HG03457 (cell line): Measurements from ENCODE around the gene ZNF532.
"Not testable (repeated sequence)": the region's sequence is repeated elsewhere in the genome, so short reads cannot be mapped to it uniquely, and the experiment has no call there.

ENCODE experiments used
- ATAC-seq: cut with Tn5 transposase; IDR thresholded peaks from one replicate; pipeline ENCODE4 v1.9.1; 2021; ENCODE audit warnings: moderate number of reproducible peaks; ENCODE audit not compliant: unreplicated experiment

Gene ZNF532, protein sequence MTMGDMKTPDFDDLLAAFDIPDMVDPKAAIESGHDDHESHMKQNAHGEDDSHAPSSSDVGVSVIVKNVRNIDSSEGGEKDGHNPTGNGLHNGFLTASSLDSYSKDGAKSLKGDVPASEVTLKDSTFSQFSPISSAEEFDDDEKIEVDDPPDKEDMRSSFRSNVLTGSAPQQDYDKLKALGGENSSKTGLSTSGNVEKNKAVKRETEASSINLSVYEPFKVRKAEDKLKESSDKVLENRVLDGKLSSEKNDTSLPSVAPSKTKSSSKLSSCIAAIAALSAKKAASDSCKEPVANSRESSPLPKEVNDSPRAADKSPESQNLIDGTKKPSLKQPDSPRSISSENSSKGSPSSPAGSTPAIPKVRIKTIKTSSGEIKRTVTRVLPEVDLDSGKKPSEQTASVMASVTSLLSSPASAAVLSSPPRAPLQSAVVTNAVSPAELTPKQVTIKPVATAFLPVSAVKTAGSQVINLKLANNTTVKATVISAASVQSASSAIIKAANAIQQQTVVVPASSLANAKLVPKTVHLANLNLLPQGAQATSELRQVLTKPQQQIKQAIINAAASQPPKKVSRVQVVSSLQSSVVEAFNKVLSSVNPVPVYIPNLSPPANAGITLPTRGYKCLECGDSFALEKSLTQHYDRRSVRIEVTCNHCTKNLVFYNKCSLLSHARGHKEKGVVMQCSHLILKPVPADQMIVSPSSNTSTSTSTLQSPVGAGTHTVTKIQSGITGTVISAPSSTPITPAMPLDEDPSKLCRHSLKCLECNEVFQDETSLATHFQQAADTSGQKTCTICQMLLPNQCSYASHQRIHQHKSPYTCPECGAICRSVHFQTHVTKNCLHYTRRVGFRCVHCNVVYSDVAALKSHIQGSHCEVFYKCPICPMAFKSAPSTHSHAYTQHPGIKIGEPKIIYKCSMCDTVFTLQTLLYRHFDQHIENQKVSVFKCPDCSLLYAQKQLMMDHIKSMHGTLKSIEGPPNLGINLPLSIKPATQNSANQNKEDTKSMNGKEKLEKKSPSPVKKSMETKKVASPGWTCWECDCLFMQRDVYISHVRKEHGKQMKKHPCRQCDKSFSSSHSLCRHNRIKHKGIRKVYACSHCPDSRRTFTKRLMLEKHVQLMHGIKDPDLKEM (N-terminal part only)

DNA sequence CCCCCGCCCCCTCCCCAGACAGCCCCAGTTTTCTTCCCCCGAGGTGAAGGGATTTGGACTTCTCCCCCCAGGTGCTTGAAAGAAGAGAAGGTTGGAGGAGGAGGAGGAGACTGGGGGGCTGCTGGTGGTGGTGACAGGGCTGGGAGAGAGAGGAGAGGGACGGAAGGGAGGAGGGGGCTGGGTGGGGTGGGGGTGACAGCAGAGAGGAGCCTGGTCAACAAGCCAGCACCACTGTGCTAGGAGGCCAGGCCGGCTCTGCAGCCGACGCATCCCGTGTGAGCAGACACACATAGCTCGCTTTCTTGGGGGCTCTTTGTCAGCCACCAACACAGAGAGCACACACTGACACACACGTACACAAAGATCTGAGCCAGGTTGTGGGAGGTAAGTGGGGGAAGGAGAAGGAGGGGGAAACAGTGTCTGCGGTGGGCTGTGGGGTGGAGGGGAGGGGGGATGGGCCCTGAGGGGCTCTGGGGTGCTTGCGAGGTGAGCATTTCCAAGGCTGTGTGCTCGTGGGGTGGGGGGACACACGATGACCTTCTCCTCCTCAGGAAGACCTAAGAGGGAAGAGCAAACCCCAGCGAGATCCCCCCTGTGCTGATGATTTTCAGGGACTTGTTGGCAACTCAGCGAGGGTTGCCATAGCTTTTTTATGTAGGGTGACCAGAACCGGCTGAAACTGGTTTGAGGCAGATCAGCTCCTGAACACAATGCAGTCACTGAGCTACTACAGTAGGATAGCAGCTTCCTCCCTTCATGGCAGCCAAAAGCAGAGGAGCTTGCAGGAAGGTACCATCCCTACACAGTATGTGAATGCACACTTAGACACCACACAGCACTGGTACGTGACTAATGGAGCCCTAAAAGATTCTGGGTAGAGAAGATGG lies at the start of gene ZNF532:
ZNF532 (plus strand) TSS at position 732 of the 887 bp plus-strand sequence. CDS start 53,411 bp downstream, outside the sequence.
- no peak for ATAC-seq

DNA sequence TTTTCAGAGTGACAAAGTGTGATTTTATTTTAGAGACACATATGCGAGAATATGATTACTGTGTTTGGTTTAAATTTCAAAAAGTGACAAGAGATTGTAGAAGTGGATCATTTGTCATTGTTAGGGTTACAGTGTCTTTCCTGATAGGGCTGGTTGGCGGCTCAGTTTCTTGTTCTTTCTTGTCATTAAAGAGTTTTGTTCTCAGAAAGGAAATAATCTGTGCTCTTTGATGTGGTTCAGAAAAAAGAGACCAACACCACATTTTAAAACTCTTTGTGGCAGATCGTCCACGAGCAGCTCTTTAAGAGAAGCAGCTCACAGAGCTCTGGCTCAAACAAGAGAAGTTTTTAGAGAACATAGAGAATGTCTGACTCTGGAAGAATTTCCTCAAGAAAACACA lies 45.6 kb upstream of the ZNF532 start:
- ATAC-seq, result no peak

DNA sequence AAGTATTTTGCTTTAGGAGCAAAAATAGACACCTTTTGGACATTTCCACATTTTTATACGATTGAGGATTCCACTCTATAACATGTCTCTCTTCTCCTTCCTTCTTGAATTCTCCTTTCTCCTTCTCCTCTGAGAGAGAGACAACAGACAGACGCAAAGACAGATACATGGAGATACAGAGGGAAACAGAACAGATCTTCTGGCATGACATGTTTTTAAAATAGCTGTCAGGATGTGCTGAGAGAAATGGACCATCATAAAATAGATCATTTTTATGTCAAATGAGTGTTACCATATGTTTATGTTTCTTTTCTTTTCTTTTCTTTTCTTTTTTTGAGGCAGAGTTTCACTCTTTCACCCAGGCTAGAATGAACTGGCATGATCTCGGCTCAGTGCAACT lies 44.4 kb upstream of the ZNF532 start:
- ATAC-seq, result no peak

DNA sequence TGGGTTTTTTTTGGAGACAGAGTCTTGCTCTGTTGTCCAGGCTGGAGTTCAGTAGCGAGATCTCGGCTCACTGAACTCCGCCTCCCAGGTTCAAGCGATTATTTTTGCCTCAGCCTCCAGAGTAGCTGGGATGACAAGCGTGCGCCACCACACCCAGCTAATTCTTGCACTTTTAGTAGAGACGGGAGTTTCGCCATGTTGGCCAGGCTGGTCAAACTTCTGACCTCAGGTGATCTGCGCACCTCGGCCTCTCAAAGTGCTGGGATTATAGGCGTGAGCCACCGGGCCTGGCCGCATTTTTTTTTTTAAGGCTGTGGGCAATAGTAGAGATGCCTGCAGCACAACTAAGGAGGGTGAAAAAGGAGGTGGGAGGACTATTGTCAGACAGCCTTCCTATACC lies 41.7 kb upstream of the ZNF532 start:
- no peak for ATAC-seq

DNA sequence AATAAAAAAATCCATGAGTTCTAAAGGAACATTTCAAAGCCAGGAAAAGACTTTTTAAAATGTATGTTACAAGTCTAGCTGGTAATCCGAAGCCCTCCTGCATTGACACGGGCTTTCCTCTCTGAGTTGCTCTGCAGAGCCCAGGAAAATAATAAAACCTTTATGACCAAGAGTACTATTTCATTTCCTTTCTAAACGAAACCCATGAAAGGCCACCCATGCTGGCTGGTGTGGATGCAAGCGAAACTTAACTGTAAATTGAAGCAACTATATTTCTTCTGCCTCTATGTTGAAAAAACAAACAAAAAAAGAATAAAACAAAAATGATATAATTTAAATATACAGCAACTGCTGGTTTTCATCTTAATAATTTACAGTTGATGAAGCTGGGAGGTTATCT lies 41.3 kb upstream of the ZNF532 start:
- ATAC-seq, result no peak

DNA sequence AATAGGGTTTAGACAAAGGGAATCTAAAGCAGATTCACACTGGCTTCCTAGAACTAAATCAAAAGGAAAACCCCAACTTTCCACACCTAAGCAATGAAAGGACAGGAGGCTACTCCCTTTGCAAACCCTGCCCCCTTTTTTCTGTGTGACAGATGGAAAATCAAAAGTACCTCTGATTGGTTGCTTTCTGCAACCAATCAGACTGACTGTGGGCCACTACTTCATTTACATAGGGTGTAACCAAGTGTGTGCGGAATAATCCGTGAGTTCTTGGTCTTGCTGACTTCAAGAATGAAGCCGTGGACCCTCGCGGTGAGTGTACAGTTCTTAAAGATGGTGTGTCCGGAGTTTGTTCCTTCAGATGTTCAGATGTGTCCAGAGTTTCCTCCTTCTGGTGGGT lies 37.8 kb upstream of the ZNF532 start:
- not testable (repeated sequence) for ATAC-seq

DNA sequence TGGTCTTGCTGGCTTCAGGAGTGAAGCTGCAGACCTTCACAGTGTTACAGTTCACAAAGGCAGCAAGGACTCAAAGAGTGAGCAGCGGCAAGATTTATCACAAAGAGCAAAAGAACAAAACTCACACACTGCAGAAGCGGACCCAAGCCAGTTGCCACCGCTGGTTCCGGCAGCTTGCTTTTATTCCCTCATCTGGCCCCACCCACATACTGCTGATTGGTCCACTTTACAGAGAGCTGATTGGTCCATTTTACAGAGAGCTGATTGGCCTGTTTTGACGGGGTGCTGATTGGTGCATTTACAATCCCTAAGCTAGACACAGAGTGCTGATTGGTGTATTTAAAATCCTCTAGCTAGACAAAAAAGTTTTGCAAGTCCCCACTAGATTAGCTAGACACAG lies 37.2 kb upstream of the ZNF532 start:
- no peak for ATAC-seq

DNA sequence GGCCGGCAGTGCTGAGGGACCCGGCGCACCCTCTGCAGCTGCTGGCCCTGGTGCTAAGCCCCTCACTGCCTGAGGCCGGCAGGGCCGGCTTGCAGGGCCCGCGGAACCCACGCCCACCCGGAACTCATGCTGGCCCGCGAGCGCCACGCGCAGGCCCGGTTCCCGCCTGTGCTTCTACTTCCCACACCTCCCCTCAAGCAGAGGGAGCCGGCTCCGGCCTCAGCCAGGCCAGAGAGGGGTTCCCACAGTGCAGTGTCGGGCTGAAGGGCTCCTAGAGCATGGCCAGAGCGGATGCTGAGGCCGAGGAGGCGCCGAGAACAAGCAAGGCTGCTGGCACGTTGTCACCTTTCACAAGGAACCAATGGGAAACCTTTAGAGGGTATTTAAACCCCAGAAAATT lies 36.8 kb upstream of the ZNF532 start:
- ATAC-seq, result no peak

DNA sequence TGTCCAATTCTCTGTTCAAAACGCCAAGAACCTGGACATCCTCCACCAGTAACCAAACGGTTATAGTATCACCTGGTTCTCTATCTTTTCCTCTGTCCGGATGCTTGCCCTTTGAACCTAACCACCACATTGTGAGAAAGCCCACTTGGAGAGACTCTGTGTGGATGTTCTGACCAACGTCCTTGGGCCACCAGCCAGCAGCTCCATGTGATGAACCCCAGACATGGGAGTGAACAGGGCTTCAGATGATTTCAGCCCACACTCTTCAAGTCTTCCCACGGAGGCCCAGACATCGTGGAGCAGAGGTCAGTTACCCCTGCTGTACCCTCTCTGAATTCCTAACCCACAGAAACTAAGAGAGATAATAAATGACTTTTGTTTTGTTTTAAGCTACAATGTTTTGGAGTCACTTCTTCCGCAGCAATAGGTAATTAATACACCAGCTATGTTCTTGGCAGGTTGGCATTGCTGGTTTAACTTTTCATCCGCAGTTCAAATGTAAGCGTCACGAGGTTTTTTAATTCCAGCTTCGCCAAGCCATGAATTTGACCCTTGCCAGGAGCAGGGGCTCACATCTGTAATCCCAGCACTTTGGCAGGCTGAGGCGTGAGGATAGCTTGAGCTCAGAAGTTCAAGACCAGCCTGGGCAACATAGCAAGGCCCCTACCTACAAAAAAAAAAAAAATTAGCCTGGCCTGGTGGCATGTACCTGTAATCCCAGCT lies 36.1 kb upstream of the ZNF532 start:
- no peak for ATAC-seq

DNA sequence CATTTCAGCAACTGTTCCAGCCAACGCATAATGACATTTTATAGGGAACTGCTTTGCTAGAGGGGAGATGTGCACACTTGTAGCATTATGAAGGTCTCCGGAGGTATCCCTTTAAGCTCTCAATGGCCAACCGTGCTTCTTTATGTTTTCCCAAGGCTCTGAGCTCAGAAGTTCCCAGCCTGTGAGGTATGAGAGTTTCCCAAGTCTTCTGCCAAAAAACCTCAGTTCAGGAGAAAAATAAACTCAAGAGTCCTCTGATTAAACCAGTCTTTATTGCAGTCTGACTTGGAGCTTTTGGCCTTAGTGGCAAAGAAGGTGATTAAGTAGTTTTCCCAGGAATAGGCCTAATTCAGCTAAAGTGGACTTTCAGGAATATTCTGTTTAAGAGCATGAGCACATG lies 35.4 kb upstream of the ZNF532 start:
- no peak for ATAC-seq

DNA sequence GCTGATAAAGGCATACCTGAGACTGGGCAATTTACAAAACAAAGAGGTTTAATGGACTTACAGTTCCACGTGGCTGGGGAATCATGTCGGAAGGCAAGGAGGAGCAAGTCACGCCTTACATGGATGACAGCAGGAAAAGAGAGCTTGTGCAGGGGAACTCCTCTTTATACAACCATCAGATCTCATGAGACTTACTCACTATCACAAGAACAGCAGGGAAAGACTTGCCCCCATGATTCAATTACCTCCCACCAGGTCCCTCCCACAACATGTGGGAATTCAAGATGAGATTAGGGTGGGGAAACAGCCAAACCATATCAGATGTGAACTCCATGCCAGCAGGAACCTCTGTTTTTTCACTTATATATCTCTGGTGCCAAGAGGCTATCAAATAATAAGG lies 34.8 kb upstream of the ZNF532 start:
- ATAC-seq, result not testable (repeated sequence)

DNA sequence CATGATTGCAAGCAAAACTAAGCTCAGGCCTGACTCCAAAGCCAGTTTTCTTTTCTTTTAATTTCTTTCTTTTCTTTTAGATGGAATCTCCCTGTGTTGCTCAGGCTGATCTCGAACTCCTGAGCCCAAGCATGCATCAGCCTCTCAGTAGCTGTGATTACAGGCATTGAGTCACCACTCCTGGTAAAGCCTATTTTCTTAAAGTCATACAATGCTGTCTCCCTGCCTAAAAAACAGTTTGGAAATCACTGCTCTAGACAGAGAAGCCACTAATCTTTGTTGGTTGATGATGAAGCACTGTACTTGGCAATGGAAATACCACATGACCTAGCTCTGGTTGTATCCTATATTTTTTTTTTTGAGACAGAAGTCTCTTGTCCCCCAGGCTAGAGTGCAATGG lies 33.1 kb upstream of the ZNF532 start:
- no peak for ATAC-seq

DNA sequence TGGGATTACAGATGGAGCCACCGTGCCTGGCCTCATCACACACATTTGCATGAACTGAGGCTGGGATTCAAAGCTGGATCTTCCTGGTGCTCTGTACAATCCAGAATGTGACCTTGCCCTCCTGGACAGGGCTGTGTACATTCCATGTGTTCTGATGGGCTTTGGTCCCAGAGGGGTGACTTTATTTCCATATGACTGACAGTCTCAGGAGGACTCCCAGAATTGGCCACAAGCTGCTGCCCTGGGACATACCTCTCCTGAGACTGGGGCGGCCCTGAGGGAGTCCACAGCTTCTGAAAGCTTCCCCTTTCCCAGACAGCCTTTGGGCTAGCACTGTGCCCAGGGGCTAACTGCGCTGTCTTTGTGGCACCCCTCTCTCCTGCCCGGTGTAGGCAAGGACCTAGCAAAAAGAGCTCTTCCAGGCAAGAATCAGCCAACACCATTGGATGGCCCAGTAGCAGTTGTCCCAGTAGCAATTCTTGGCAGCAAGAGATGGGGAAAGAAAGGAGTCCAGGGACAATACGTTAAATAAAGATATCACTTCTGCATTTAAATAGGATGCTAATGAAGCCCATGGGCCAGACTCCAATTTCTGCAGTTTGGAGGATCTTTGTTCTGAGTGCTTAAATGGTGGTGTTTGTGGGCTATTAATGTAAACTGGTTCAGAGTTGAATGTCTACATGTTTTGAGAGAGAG lies 26.4 kb upstream of the ZNF532 start:
- no peak for ATAC-seq

DNA sequence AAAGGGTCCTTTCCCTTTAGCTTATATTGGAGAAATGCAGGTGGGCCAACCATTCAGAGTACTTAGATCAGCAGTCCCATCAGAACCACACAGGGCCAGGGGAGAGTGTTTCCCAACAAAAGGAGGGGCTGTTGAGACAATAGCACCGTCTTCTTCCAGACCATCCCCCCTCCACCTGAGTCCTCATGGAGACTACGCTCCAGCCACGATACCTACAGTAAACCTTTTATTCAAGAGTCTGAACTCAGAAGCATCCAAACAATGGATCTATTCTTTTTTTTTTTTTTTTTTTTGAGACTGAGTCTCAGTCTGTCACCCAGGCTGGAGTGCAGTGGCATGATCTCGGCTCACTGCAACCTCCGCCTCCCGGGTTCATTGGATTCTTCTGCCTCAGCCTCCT lies 25.7 kb upstream of the ZNF532 start:
- no peak for ATAC-seq

DNA sequence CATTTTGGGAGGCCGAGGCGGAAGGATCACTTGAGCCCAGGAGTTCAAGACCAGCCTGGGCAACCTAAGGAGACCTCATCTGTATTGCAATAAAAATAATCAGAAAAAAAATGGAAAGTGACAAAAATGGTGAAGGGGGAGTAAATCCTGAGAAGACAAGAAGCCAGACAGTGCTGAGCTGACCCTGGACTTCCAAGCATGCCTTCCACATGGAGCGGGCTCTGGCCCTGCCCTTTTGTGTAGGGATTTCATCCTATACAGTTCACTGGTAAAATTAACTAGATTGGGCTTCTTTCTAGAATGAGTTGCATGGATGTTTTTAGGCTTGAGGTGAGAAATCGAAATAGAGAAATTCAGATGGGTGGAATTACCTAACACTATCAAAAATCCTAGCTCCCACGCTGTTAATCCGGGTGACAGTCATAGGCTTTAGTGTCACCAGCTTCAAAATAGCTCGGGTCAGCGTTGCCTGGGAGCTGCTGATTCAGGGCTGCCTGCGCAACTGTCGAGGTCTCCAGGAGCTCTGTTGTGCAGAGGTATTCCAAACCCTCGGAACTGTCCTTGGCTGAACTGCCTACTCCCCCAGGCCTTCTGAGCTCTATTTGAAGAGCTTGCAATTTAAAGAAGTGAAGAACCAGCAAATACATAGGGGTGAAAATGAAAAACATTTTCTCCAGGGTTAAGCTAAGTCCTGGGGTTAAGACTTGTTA lies 21.5 kb upstream of the ZNF532 start:
- no peak for ATAC-seq

DNA sequence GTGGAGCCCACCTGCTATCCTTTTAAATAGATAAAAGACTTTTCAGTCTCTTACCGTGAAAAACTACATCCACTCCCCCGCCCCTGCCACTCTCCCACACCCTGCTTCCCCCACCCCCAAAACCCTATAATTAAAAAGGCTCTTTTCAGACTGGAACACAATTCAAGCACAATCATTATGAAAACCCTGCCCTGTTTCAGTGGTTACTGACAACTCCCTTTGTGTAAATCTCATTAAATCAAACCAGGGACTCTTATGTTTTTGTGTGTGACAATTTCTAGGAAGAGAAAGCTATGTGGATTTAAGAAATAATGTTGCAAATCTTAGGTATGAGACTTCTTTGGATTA lies 21.0 kb upstream of the ZNF532 start:
- no peak for ATAC-seq

DNA sequence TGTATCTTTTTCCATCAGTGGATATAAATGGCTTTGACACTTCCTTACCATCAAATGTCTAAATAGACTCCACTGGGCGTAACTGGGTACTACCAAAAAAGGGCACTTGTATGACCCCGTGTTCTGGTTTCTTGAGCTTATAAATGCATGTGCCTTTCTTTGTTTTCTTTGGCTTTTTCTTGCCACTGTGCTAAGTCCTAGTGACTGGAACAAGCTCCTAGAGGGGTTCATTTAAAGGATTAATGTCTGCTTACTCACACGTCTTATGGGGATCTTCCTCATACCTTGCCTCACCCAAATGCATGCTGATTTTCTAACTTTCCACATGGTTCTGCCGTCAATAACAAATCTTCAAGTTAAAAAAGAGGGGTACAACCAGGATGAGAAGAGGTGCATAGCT lies 19.8 kb upstream of the ZNF532 start:
- no peak for ATAC-seq

DNA sequence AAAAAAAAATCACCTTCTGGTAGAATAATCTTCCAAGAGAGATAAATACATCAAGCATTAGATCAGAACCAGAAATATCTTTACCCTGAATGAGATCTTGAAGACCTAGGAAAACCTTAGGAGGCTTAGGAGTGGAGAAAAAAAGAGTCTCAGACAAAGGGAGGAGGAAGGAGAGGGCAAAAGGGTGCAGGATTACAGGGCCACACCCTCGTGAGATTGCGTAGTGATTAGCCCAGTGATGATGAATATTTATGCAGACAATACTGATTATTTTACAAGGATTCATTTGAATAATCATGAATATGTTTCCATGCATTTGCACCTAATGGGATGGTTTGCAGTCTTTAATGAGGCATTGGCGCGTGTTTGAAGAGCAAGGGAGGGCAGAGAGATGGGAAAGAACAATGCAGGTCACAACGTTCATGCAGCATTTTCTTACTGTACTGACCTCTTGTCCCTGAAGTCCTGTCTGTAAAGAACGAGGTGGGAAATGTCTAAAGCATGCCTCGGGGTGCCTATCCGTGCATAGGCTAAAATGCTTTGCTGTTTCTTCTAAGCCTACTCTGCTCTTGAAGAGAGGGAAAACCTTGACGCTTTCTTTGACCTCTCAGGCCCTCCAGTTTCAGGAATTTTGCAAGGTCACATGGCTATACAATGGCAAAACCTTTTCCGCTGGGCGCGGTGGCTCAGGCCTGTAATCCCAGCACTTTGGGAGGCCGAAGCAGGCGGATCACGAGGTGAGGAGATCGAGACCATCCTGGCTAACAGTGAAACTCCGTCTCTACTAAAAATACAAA lies 18.6 kb upstream of the ZNF532 start:
- no peak for ATAC-seq
